H1 (cell line): ENCODE data around the gene KCNH1. TPM values are rescaled to one million over a fixed set of nuclear protein-coding genes. Genes with fewer than 3 reads are reported as not detected.

ENCODE experiments used
- CTCF ChIA-PET: fragments of 300-600 bp; sonication (Branson Sonifier 250); formaldehyde crosslinking; loops from one replicate; lab custom pipeline; 2021; ENCODE audit not compliant: partially characterized antibody; lab: Charles Lee
- POLR2A ChIA-PET: fragments of 300-600 bp; sonication (Branson Sonifier 250); formaldehyde crosslinking; loops from one replicate; lab custom pipeline; 2021; ENCODE audit warnings: inconsistent platforms; ENCODE audit not compliant: partially characterized antibody; lab: Charles Lee
- DNase-seq, 2 experiments: peaks; one replicate each; pipeline versions ENCODE4 v3.0.0 to v3.0.0-alpha.2; 2010 to 2022; ENCODE audit warnings: low spot score in 2 of 2, low read depth in 1 of 2, mixed read lengths in 1 of 2
- FAIRE-seq: peaks from 2 replicates; lab custom pipeline; 2011; peaks lifted over from hg19 to GRCh38; lab: Jason Lieb, UNC
- H2AFZ ChIP-seq: 2 replicates; pipeline ENCODE4 v1.8.1; 2012; ENCODE audit warnings: low read length, inconsistent platforms
- H2AK5ac ChIP-seq: 2 replicates; pipeline ENCODE4 v1.6.1; 2013; ENCODE audit warnings: low read depth, low read length
- H2BK120ac ChIP-seq: replicated peaks from 2 replicates; pipeline ENCODE3; 2013; ENCODE audit warnings: low read depth, low read length, inconsistent platforms
- H2BK12ac ChIP-seq: 2 replicates; pipeline ENCODE4 v1.6.1; 2013; ENCODE audit warnings: low read depth, low read length
- H2BK15ac ChIP-seq: 2 replicates; pipeline ENCODE4 v1.6.1; 2013; ENCODE audit warnings: low read length
- H2BK20ac ChIP-seq: 2 replicates; pipeline ENCODE4 v1.6.1; 2013; ENCODE audit warnings: low read length
- H2BK5ac ChIP-seq: 2 replicates; pipeline ENCODE4 v1.6.1; 2013; ENCODE audit warnings: low read depth, low read length
- H3K14ac ChIP-seq: 2 replicates; pipeline ENCODE4 v1.6.1; 2013; ENCODE audit warnings: inconsistent platforms; ENCODE audit not compliant: insufficient read length
- H3K18ac ChIP-seq: 2 replicates; pipeline ENCODE4 v1.6.1; 2013; ENCODE audit warnings: low read length; ENCODE audit errors: extremely low read depth
- H3K23ac ChIP-seq: 2 replicates; pipeline ENCODE4 v1.6.1; 2013; ENCODE audit warnings: inconsistent platforms; ENCODE audit not compliant: insufficient read length
- H3K23me2 ChIP-seq: 2 replicates; pipeline ENCODE4 v1.6.1; 2013; ENCODE audit warnings: low read depth, low read length
- H3K27ac ChIP-seq: 2 replicates; pipeline ENCODE4 v1.6.1; 2011; ENCODE audit warnings: low read depth, low read length, inconsistent platforms
- H3K27me3 ChIP-seq, 4 experiments: replicated peaks in 1 of 4; 1 replicate in 1 of 4; 2 replicates in 3 of 4; pipeline versions ENCODE4 v1.6.1 to v1.8.1; 2011 to 2013; ENCODE audit warnings: low read length in 3 of 4, mild to moderate bottlenecking in 3 of 4, inconsistent platforms in 2 of 4, mixed read lengths in 2 of 4, moderate library complexity in 1 of 4; ENCODE audit not compliant: control insufficient read depth in 3 of 4, insufficient read depth in 3 of 4; ENCODE audit errors: extremely low read depth in 1 of 4
- H3K36me3 ChIP-seq, 4 experiments: 2 replicates each; pipeline versions ENCODE4 v1.6.1 to v1.8.1; 2011 to 2013; ENCODE audit warnings: mild to moderate bottlenecking in 4 of 4, low read length in 3 of 4, moderate library complexity in 2 of 4, control low read depth in 1 of 4, inconsistent platforms in 1 of 4; ENCODE audit not compliant: insufficient read depth in 4 of 4, control insufficient read depth in 2 of 4
- H3K4ac ChIP-seq: replicated peaks from 2 replicates; pipeline ENCODE3; 2013; ENCODE audit warnings: low read length, low read depth, mixed read lengths, inconsistent platforms; ENCODE audit not compliant: insufficient read length
- H3K4me1 ChIP-seq, 4 experiments: replicated peaks in 1 of 4; 1 replicate in 1 of 4; 2 replicates in 3 of 4; pipeline versions ENCODE4 v1.6.1 to v1.8.1; 2011 to 2013; ENCODE audit warnings: low read length in 3 of 4, inconsistent platforms in 2 of 4, mixed read lengths in 1 of 4; ENCODE audit not compliant: insufficient read depth in 4 of 4, control insufficient read depth in 3 of 4
- H3K4me2 ChIP-seq, 2 experiments: 2 replicates each; pipeline versions ENCODE4 v1.6.1 to v1.8.1; 2011 to 2013; ENCODE audit warnings: low read depth in 2 of 2, low read length in 2 of 2, control low read depth in 1 of 2, inconsistent platforms in 1 of 2, mild to moderate bottlenecking in 1 of 2; ENCODE audit not compliant: insufficient read depth in 1 of 2
- H3K4me3 ChIP-seq, 4 experiments: fragments of 200-600, 300-600 bp in 1 of 4; sonication (generic), shearing (Covaris generic), sonication (Bioruptor Twin) in 1 of 4; 2 replicates each; pipeline versions ENCODE4 v1.5.1 to v1.8.1; 2011 to 2016; ENCODE audit warnings: low read length in 4 of 4, low read depth in 3 of 4, control low read depth in 2 of 4, inconsistent platforms in 2 of 4, mild to moderate bottlenecking in 2 of 4, mixed read lengths in 1 of 4, moderate library complexity in 1 of 4; ENCODE audit not compliant: insufficient read depth in 2 of 4; ENCODE audit errors: extremely low read depth in 1 of 4
- H3K56ac ChIP-seq: replicated peaks from 2 replicates; pipeline ENCODE3; 2013; ENCODE audit warnings: low read depth, mild to moderate bottlenecking, mixed read lengths, low read length, inconsistent platforms; ENCODE audit not compliant: insufficient read length
- H3K79me1 ChIP-seq: 2 replicates; pipeline ENCODE4 v1.6.1; 2013; ENCODE audit warnings: low read depth, low read length, control low read depth
- H3K79me2 ChIP-seq, 2 experiments: 2 replicates each; pipeline versions ENCODE4 v1.6.1 to v1.8.1; 2012 to 2013; ENCODE audit warnings: low read length in 2 of 2, mild to moderate bottlenecking in 2 of 2, inconsistent platforms in 1 of 2; ENCODE audit not compliant: insufficient read depth in 2 of 2, control insufficient read depth in 1 of 2
- H3K9ac ChIP-seq, 4 experiments: replicated peaks in 1 of 4; 1 replicate in 1 of 4; 2 replicates in 3 of 4; pipeline versions ENCODE4 v1.6.1 to v1.8.1; 2011 to 2013; ENCODE audit warnings: low read depth in 3 of 4, low read length in 3 of 4, control low read depth in 2 of 4, mild to moderate bottlenecking in 2 of 4, moderate library complexity in 2 of 4, inconsistent platforms in 1 of 4; ENCODE audit errors: extremely low read depth in 1 of 4
- H3K9me3 ChIP-seq, 2 experiments: 2 replicates each; pipeline versions ENCODE4 v1.6.1 to v1.8.1; 2012 to 2013; ENCODE audit warnings: mild to moderate bottlenecking in 2 of 2, moderate library complexity in 2 of 2, control low read depth in 1 of 2, inconsistent platforms in 1 of 2, low read depth in 1 of 2, low read length in 1 of 2, mixed read lengths in 1 of 2; ENCODE audit not compliant: insufficient read depth in 2 of 2
- H4K20me1 ChIP-seq, 2 experiments: replicated peaks in 1 of 2; 2 replicates each; pipeline versions ENCODE3 to v1.8.1; 2011 to 2013; ENCODE audit warnings: inconsistent platforms in 2 of 2, low read length in 2 of 2, mild to moderate bottlenecking in 1 of 2; ENCODE audit not compliant: insufficient read depth in 2 of 2, control insufficient read depth in 1 of 2
- H4K5ac ChIP-seq: 2 replicates; pipeline ENCODE4 v1.6.1; 2013; ENCODE audit warnings: low read length, low read depth, mixed read lengths, inconsistent platforms; ENCODE audit not compliant: insufficient read length
- H4K8ac ChIP-seq: 2 replicates; pipeline ENCODE4 v1.8.0; 2013; ENCODE audit warnings: mild to moderate bottlenecking, moderate library complexity, low read length, inconsistent platforms; ENCODE audit not compliant: insufficient read depth; ENCODE audit errors: extremely low read depth
- H4K91ac ChIP-seq: replicated peaks from 2 replicates; pipeline ENCODE3; 2013; ENCODE audit warnings: low read length, mixed read lengths, inconsistent platforms; ENCODE audit not compliant: insufficient read length
- PHF8 ChIP-seq: fragments of 200-600 bp; sonication (generic); conservative IDR thresholded peaks from 2 replicates; pipeline ENCODE4 v1.7.1; 2012; ENCODE audit warnings: low read depth, mild to moderate bottlenecking, inconsistent platforms, low read length, moderate library complexity
- SUZ12 ChIP-seq: fragments of 200-600 bp; sonication (generic); IDR thresholded peaks from 2 replicates; pipeline ENCODE4 v1.6.1; 2012; ENCODE audit warnings: mild to moderate bottlenecking, inconsistent platforms, low read length, moderate library complexity, mixed read lengths
- WGBS, 2 experiments: shearing (Covaris generic) in 1 of 2; methylation state at CpG; one replicate each; pipeline versions ENCODE4 v1.1.6 to v1.1.7; 2013 to 2015; ENCODE audit warnings: low lambda C conversion rate in 2 of 2, mixed read lengths in 2 of 2, inconsistent platforms in 1 of 2, low coverage in 1 of 2, missing lambda C conversion rate in 1 of 2; ENCODE audit not compliant: insufficient replicate concordance in 2 of 2, insufficient coverage in 1 of 2, insufficient read length in 1 of 2; ENCODE audit errors: extremely low coverage in 1 of 2, missing lambda C conversion rate in 1 of 2; 5-methylcytosine and 5-hydroxymethylcytosine counted together
- polyA plus RNA-seq, 7 experiments: library from polyadenylated mRNA; depleted of rRNA in 3 of 7; stranded (reverse) in 5 of 7; unstranded in 2 of 7; fragments of >200 nt in 5 of 7; fragments of 200-250 nt in 2 of 7; gene quantifications; 1 replicate in 5 of 7; 2 replicates in 1 of 7; 4 replicates in 1 of 7; pipeline versions ENCODE4 v1.2.1 to v1.2.3, GENCODE V29; 2011 to 2013; ENCODE audit warnings: missing spikeins in 2 of 7, mixed read lengths in 2 of 7
- total RNA-seq: library from RNA; stranded (reverse); fragmentation: NEBNext Ultra II Directional; extraction: Animal tissue kit (Norgen Biotek cat#: 25700); gene quantifications from 2 replicates; pipeline ENCODE4 v1.2.1, GENCODE V29; 2021
- TF ChIP-seq, protein P1 (sequence below): IDR thresholded peaks from 2 replicates; pipeline ENCODE4 v1.6.1; 2011; ENCODE audit warnings: low read depth, mild to moderate bottlenecking, low read length; ENCODE audit not compliant: insufficient read depth
- TF ChIP-seq, protein P2 (sequence below): IDR thresholded peaks from 2 replicates; pipeline ENCODE4 v1.6.1; 2012; ENCODE audit warnings: inconsistent platforms

Gene KCNH1
- total and polyA plus RNA-seq, 2 of the 8 experiments (the other 6 are each of a cell fraction or from before 2014, with no cell fraction given) = 0.27 to 0.34 TPM

DNA sequence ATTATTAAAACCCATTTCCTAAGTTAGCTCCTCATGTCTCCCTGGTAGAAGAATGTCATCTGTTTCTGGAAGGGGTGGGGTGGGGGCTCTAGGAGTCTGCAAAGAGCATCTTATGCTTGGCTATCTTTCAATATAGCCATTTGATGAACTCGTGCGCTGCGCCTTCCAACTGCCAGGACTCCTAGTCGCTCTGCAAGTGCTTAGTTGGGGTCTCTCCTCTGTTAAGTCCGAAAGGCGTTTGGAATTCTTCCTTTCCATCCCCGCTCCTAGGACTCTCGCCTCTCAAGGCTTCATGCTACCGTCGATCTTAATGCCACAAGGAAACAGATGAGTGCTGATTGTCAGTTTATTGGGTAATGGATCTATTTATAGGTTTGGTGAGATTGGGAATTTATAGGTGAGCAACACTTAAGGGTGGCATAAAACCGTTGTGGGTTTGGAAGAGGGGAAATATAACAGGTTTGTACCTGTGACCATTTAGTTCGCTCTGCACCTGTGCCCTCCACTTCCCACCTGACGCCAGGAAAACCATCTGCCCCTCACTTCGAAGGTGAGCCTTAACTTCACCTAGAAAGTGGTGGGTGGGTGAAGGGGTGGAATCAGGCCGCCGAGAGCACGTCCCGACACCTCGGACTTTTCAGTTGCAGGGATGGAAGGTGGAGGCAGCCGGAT, 1.1 kb downstream of the KCNH1 start:
- no peak overlapping the region for H2AK5ac ChIP-seq
- POLR2A ChIA-PET = interaction anchor here (1.5 to 3.7 kb wide), 3 partner anchors 549 to 758 kb away, joined by 5 to 34 read pairs (median 6); no protein-coding TSS in a partner anchor
- TF ChIP-seq, protein P1, sequence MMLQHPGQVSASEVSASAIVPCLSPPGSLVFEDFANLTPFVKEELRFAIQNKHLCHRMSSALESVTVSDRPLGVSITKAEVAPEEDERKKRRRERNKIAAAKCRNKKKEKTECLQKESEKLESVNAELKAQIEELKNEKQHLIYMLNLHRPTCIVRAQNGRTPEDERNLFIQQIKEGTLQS = no peak
- TF ChIP-seq, protein P2, sequence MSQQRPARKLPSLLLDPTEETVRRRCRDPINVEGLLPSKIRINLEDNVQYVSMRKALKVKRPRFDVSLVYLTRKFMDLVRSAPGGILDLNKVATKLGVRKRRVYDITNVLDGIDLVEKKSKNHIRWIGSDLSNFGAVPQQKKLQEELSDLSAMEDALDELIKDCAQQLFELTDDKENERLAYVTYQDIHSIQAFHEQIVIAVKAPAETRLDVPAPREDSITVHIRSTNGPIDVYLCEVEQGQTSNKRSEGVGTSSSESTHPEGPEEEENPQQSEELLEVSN = 0 out of 2 replicates have a peak, but pooled peaks have one; percentile 21
- TF ChIP-seq PHF8 = 0 out of 2 replicates have a peak, but pooled peaks have one; percentile 14
- peak; percentile 62; the same call in 1 of the 2 replicates for TF ChIP-seq SUZ12

More for the DNA sequence above, 1.1 kb downstream of the KCNH1 start:
- H2BK5ac ChIP-seq = no peak overlapping the region
- H3K27me3 ChIP-seq = peaks cover 8 to 18% (median 14%) of the 10 kb centered on the region in 4 experiments
- no peak overlapping the region for H3K14ac ChIP-seq
- H2AFZ ChIP-seq = no peak overlapping the region
- FAIRE-seq (no peak), DNase-seq (no peak)
- no peak overlapping the region; the same call in 1 of the 2 replicates for H4K8ac ChIP-seq
- H3K4me3 ChIP-seq = peak overlapping the region; percentile 48 to 79 (median 64)
- no peak overlapping the region for H2BK15ac ChIP-seq
- no peaks in the 10 kb centered on the region for H3K36me3 ChIP-seq
- H3K9ac ChIP-seq = no peak overlapping the region
- peaks cover 2% of the 10 kb centered on the region; the same call in 1 of the 2 replicates for H3K23me2 ChIP-seq
- peak overlapping the region; percentile 83 to 94 for H3K4me2 ChIP-seq
- no peak overlapping the region for H2BK12ac ChIP-seq
- no peaks in the 10 kb centered on the region for H3K79me1 ChIP-seq
- no peak overlapping the region for H4K91ac ChIP-seq
- whole genome bisulfite sequencing, 2 experiments = 46% methylated on average over 19 of the region's 20 CpGs; no CpG with 5 or more reads in 1 of the 2 experiments
- no peak overlapping the region for H3K56ac ChIP-seq
- no peak overlapping the region for H4K5ac ChIP-seq
- CTCF ChIA-PET = interaction anchor here (0.6 to 9.8 kb wide), 14 partner anchors 65 to 728 kb away, joined by 3 to 109 read pairs (median 16); no protein-coding TSS in a partner anchor
- no peak overlapping the region for H2BK120ac ChIP-seq
- no peak overlapping the region for H3K23ac ChIP-seq
- no peaks in the 10 kb centered on the region for H3K9me3 ChIP-seq
- H3K4me1 ChIP-seq = peaks cover 2 to 10% (median 3%) of the 10 kb centered on the region in 4 experiments; a peak in 4 of 7 replicates
- H2BK20ac ChIP-seq = no peak overlapping the region
- no peaks in the 10 kb centered on the region for H3K79me2 ChIP-seq
- H4K20me1 ChIP-seq = no peaks in the 10 kb centered on the region
- no peak overlapping the region for H3K27ac ChIP-seq
- no peak overlapping the region for H3K4ac ChIP-seq
- no peak overlapping the region for H3K18ac ChIP-seq
